BJ (cell line): ENCODE data around the gene DNAJA1. TPM values are rescaled to one million over a fixed set of nuclear protein-coding genes. Genes with fewer than 3 reads are reported as not detected.

Source experiments
- CTCF ChIA-PET: fragments of 350-600 bp; formaldehyde crosslinking; extraction: SDS; loops from one replicate; lab custom pipeline; 2021; ENCODE audit warnings: antibody characterized with exemption, inconsistent platforms; lab: Yijun Ruan, JAX
- POLR2A ChIA-PET: fragments of 300-600 bp; sonication (Branson Sonifier 250); formaldehyde crosslinking; extraction: SDS; loops from one replicate; lab custom pipeline; 2021; ENCODE audit warnings: antibody characterized with exemption; lab: Charles Lee
- DNase-seq: peaks from one replicate; pipeline ENCODE4 v3.0.0-alpha.2; 2011; ENCODE audit warnings: low read depth
- H3K27me3 ChIP-seq: 2 replicates; pipeline ENCODE4 v1.6.0; 2011; ENCODE audit warnings: low read length; ENCODE audit not compliant: control insufficient read depth, insufficient read depth
- H3K36me3 ChIP-seq: 2 replicates; pipeline ENCODE4 v1.5.1; 2011; ENCODE audit warnings: low read length; ENCODE audit not compliant: control insufficient read depth, insufficient read depth
- H3K4me3 ChIP-seq: 2 replicates; pipeline ENCODE4 v1.5.1; 2011; ENCODE audit warnings: low read depth, mild to moderate bottlenecking, control low read depth, low read length
- polyA plus RNA-seq: library from polyadenylated mRNA; depleted of rRNA; stranded (reverse); fragments of >200 nt; gene quantifications from 2 replicates; pipeline ENCODE4 v1.2.3, GENCODE V29; 2011
- TF ChIP-seq, protein P1 (sequence below): IDR thresholded peaks from 2 replicates; pipeline ENCODE4 v1.5.1; 2011; ENCODE audit warnings: low read depth, mild to moderate bottlenecking, control low read depth, inconsistent platforms, low read length, moderate library complexity; ENCODE audit not compliant: insufficient read depth

Gene DNAJA1
- polyA plus RNA-seq, 1 experiment, result 49.7 TPM

DNA sequence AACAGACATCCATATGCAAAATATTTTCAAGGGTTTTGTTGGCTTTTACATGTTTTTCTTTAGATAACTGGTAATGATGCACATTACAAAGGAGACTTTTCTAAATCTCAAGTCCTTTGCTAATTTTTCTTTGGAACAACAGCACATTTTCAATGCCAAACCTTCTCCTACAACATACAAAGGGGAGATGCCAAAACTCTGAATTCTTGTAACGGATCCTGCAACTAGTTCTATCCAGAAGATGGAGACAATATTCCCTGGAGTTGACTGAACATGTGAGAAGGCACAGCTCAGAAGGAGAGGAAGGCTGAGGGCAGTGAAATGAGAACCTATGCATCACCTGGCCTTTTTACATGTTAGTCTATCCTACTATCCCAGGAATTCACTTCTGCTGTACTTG lies 21.0 kb downstream of the DNAJA1 start:
- ChIA-PET POLR2A (no interaction called here), CTCF (no interaction called here)
- TF ChIP-seq, protein P1, sequence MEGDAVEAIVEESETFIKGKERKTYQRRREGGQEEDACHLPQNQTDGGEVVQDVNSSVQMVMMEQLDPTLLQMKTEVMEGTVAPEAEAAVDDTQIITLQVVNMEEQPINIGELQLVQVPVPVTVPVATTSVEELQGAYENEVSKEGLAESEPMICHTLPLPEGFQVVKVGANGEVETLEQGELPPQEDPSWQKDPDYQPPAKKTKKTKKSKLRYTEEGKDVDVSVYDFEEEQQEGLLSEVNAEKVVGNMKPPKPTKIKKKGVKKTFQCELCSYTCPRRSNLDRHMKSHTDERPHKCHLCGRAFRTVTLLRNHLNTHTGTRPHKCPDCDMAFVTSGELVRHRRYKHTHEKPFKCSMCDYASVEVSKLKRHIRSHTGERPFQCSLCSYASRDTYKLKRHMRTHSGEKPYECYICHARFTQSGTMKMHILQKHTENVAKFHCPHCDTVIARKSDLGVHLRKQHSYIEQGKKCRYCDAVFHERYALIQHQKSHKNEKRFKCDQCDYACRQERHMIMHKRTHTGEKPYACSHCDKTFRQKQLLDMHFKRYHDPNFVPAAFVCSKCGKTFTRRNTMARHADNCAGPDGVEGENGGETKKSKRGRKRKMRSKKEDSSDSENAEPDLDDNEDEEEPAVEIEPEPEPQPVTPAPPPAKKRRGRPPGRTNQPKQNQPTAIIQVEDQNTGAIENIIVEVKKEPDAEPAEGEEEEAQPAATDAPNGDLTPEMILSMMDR, result no peak
- no peak for DNase-seq
- no peaks in the 10 kb centered on the region for H3K27me3 ChIP-seq
- H3K36me3 ChIP-seq, result peaks cover 3% of the 10 kb centered on the region
- H3K4me3 ChIP-seq, result no peak overlapping the region

DNA sequence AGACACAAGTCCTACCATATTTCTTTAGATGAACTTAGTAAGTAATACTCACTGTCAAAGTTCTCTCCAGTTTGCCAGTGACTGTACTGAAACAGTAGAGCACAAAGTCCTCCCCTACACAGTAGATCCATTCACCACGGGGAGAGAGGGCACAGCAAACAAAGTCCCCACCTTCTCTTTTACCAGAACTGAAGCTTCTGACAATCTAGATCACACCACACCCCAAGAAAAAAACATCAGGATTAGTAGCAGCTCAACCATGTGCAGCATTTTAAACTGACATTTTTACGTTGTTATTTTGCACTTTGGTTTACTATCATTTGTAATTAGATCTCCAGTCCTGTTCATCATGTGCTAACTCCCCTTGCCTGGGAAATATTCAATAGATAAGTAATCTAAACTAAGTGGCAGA lies 23.0 kb downstream of the DNAJA1 start:
- no peak for DNase-seq
- Histone ChIP-seq H3K36me3 (peaks cover 8% of the 10 kb centered on the region), H3K27me3 (no peaks in the 10 kb centered on the region), H3K4me3 (no peak overlapping the region)
- ChIA-PET POLR2A (no interaction called here), CTCF (interaction anchor here (0.7 to 2.2 kb wide), 3 partner anchors 11 to 761 kb away, joined by 3 to 9 read pairs (median 4); no protein-coding TSS in a partner anchor)
- TF ChIP-seq, protein P1, result no peak

DNA sequence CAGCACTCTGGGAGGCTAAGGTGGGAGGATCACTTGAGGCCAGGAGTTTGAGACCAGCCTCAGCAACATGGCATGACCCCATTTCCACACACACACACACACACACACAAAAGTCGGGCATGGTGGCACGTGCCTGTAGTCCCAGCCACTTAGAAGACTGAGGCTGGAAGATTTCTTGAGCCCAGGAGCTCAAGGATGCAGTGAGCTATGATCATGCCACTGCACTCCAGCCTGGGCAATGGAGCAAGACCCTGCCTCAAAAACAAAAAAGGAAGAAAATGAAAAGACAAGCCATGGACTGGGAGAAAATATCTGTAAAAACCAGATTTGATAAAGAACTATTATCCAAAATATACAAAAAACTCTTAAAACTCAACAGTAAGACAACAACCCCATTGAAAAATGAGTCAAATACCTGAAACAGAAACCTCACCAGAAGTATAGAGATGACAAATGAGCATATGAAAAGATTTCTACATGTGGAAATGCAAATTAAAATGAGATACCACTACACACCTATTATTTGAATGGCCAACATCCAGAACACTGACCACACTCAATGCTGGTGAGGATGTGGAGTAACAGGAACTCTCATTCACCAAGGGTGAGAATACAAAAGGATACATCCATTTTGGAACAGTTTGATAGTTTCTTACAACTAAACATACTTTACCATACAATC lies 24.7 kb downstream of the DNAJA1 start:
- TF ChIP-seq, protein P1, result no peak
- DNase-seq, result no peak
- ChIA-PET CTCF (interaction anchor here (2.2 kb wide), 1 partner anchor 9 kb away, joined by 9 read pairs; no protein-coding TSS in a partner anchor), POLR2A (no interaction called here)
- H3K36me3 ChIP-seq, result peaks cover 8% of the 10 kb centered on the region
- no peaks in the 10 kb centered on the region for H3K27me3 ChIP-seq
- H3K4me3 ChIP-seq, result no peak overlapping the region

DNA sequence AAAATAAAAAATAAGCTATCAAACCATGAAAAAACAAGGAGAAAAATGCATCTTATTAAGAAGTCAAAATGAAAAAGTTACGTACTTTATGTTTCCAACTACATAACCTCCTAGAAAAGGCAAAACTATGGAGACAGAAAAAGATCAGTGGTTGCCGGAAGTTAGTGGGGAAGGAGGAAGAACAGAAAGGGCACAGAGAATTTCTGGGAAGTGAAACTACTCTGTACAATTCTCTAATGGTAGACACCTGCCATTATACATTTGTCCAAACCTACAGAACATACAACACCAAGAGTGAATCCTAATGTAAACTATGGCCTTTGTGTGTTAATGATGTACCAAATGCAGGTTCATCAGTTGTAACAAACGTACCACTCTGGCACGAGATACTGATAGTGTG lies 26.1 kb downstream of the DNAJA1 start:
- Histone ChIP-seq H3K27me3 (no peaks in the 10 kb centered on the region), H3K4me3 (no peak overlapping the region), H3K36me3 (peaks cover 11% of the 10 kb centered on the region)
- CTCF ChIA-PET, result no interaction called here
- TF ChIP-seq, protein P1, result no peak
- no peak for DNase-seq
- POLR2A ChIA-PET, result no interaction called here

DNA sequence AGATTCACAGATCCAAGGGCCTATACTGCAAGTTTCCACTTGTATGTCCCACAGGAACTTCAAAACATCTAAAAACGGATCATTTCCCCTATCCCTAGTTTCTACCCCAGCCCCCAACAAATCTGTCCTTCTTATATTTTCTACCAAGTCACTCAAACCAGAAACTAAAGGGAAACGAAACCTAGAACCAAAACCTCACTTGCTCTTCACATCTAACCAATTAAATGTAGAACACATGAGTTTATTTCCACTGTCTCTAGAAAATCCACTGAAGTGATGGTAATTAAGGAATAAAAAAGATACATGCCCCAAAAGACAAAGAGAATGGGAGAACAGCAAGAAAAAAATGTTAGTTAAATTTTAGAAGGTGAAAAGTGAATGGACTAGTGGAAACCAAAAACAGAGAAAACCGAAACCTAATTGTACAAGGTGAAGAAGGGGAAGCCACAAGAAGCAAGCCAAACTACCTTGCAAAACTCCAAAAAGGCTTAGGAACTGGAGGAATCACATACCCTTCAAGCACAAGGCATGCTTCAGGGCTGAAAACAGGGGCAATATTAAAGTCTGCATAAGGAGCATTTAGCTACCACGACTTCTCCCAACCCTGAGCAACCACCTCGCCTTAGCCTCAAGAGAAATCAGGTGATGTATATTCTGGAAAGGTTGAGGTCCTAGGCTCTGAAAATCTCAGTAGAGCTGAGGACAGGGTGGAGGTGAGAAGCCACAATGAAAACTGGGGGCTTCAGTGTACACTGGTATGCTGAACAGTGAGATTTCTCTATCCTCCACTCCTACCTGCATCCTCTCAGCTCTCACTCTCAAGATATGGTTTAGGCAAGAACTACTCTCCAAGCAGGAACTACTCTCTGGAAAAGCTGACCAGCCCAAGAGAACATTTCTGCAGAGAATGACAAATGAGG lies 40.3 kb downstream of the DNAJA1 start:
- peaks cover 13% of the 10 kb centered on the region for H3K36me3 ChIP-seq
- POLR2A ChIA-PET, result no interaction called here
- DNase-seq, result no peak
- TF ChIP-seq, protein P1, result no peak
- no peaks in the 10 kb centered on the region for H3K27me3 ChIP-seq
- no peak overlapping the region for H3K4me3 ChIP-seq
- CTCF ChIA-PET, result interaction anchor here (0.7 kb wide), 1 partner anchor 8 kb away, joined by 3 read pairs; no protein-coding TSS in a partner anchor
